SK-N-SH treated with all-trans-retinoic acid at 6 μM for 48 hours (cell line): ENCODE results near the gene ZEB2.

ENCODE experiments used
- ARNTL ChIP-seq: fragments of 450-650 bp; formaldehyde crosslinking; IDR thresholded peaks from 2 replicates; pipeline ENCODE4 v1.5.0; 2020; ENCODE audit warnings: low read depth, mild to moderate bottlenecking, moderate library complexity, borderline replicate concordance
- BACH2 ChIP-seq: fragments of 250-450 bp; sonication (Bioruptor Pico); IDR thresholded peaks from 2 replicates; pipeline ENCODE4 v1.9.0; 2021; ENCODE audit warnings: mild to moderate bottlenecking, borderline replicate concordance
- CSDC2 ChIP-seq: fragments of 250-450 bp; sonication (Bioruptor Pico); IDR thresholded peaks from 2 replicates; pipeline ENCODE4 v1.5.0; 2020; ENCODE audit warnings: mild to moderate bottlenecking, moderate library complexity
- CSRNP3 ChIP-seq: fragments of 250-450 bp; sonication (Bioruptor Pico); IDR thresholded peaks from 2 replicates; pipeline ENCODE4 v1.5.1; 2021; ENCODE audit warnings: mild to moderate bottlenecking, moderate library complexity
- GLIS3 ChIP-seq: fragments of 250-450 bp; sonication (Bioruptor Pico); IDR thresholded peaks from 2 replicates; pipeline ENCODE4 v1.5.0; 2020; ENCODE audit warnings: mild to moderate bottlenecking, moderate library complexity
- OSR1 ChIP-seq: fragments of 250-450 bp; sonication (Bioruptor Pico); IDR thresholded peaks from 2 replicates; pipeline ENCODE4 v1.8.0; 2022; ENCODE audit warnings: moderate library complexity, mild to moderate bottlenecking, inconsistent platforms
- PATZ1 ChIP-seq: fragments of 250-450 bp; sonication (Bioruptor Pico); IDR thresholded peaks from 2 replicates; pipeline ENCODE4 v1.8.0; 2020; ENCODE audit warnings: mild to moderate bottlenecking, moderate library complexity, borderline replicate concordance
- SNAI2 ChIP-seq: fragments of 250-450 bp; sonication (Bioruptor Pico); IDR thresholded peaks from 2 replicates; pipeline ENCODE4 v1.5.0; 2020; ENCODE audit warnings: mild to moderate bottlenecking, moderate library complexity
- TOX ChIP-seq: fragments of 250-450 bp; sonication (Bioruptor Pico); IDR thresholded peaks from 2 replicates; pipeline ENCODE4 v1.8.0; 2021; ENCODE audit warnings: mild to moderate bottlenecking, moderate library complexity, borderline replicate concordance
- TSHZ2 ChIP-seq: fragments of 250-450 bp; sonication (Bioruptor Pico); IDR thresholded peaks from 2 replicates; pipeline ENCODE4 v1.5.0; 2020; ENCODE audit warnings: mild to moderate bottlenecking, moderate library complexity
- ZNF565 ChIP-seq: fragments of 450-650 bp; formaldehyde crosslinking; conservative IDR thresholded peaks from 2 replicates; pipeline ENCODE4 v1.5.0; 2020; ENCODE audit warnings: low read depth, mild to moderate bottlenecking, moderate library complexity
- ZNF70 ChIP-seq: fragments of 450-650 bp; formaldehyde crosslinking; IDR thresholded peaks from 2 replicates; pipeline ENCODE4 v1.5.0; 2020; ENCODE audit warnings: mild to moderate bottlenecking, moderate library complexity

GRCh38 chr2:144339048-144339447, 180.9 kb downstream of the ZEB2 start:
- no peak for TF ChIP-seq TOX (CRISPR knock-in tag)
- TF ChIP-seq PATZ1 (CRISPR knock-in tag), result no peak
- TF ChIP-seq TSHZ2 (CRISPR knock-in tag), result no peak
- no peak for TF ChIP-seq ARNTL (CRISPR knock-in tag)
- no peak for TF ChIP-seq CSDC2 (CRISPR knock-in tag)
- no peak for TF ChIP-seq OSR1 (CRISPR knock-in tag)
- no peak for TF ChIP-seq ZNF565 (CRISPR knock-in tag)
- no peak for TF ChIP-seq ZNF70 (CRISPR knock-in tag)
- no peak for TF ChIP-seq SNAI2 (CRISPR knock-in tag)
- TF ChIP-seq GLIS3 (CRISPR knock-in tag), result no peak
- TF ChIP-seq BACH2 (CRISPR knock-in tag), result no peak
- TF ChIP-seq CSRNP3, result no peak
